HG03097 (cell line): ENCODE data around the gene MSH5.

ENCODE experiments used
- ATAC-seq: cut with Tn5 transposase; IDR thresholded peaks from one replicate; pipeline ENCODE4 v1.9.1; 2021; ENCODE audit not compliant: unreplicated experiment, low FRiP score

Gene MSH5

GRCh38 chr6:31728767-31729514 is 10.9 kb upstream of the MSH5 start, which contains the start of gene DDAH2:
Gene DDAH2, minus strand, starts transcription at chr6:31729299. Its CDS starts 138 bp downstream, at chr6:31729161.
- ATAC-seq = no peak

GRCh38 chr6:31729515-31729978 is 10.3 kb upstream of the MSH5 start:
- peak; percentile 33 for ATAC-seq

DNA sequence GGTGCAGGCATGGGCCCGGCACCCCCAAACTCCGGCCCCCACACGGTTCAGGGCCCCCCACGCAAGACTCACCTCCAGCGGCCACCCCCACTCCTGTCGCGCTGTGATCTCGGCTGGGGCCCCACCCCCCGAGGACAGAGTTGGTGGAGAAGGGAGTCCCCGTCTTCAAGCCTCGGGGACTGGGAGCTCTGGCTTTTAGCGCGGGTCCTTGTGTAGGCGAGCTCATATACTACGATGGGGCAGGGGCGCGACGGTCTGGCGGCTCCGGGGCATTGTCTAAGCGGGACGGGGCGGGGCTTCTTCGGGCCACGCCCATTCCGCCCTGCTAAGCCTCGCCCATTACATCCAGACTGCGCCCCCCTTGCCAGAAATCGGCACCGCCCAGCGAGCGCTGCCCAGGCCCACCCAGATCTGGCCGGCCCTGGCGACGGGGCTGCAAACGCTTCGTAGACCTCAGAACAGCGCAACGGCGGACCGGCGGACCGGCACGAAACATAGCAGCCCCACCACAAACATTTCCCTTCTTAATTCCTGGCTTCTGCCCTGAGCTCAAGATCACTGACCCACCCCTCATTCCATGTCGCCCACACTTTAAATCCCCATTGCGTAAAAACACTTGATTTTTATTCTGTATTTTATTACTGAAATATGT is 9.7 kb upstream of the MSH5 start:
- peak; percentile 8 for ATAC-seq

- no peak for ATAC-seq
Observed at GRCh38 chr6:31730631-31731086, 9.1 kb upstream of the MSH5 start.

- no peak for ATAC-seq
Observed at GRCh38 chr6:31732029-31732428, 7.8 kb upstream of the MSH5 start.

- ATAC-seq = no peak
Observed at GRCh38 chr6:31733734-31734133, 6.1 kb upstream of the MSH5 start.

DNA sequence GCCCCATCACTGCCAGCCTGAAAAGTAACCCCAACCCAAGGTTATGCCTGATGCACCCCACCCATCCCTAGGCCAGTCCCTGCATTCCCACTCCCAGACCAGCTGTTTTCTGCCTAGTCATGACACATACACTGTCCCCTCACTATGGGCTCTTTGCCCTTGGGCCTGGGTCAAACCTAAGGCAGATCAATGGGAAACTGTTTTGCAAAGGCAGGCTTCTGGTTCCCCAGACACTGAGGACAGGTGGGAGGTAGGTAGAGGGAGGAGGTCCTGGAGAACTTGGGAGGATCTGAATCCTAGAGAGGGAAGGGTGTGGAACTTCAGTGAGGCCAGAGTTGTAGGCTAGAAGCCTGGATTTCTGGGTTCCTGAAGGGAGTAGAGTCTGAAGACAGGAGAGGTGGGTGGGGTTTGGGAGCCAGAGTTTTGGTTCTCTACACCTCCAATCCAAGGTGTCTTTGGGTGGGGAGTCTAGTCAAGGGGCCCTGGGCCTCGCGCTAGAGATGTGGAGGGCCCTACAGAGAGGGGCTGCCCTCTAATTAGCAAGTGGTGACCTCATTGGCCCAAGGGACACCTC is 5.5 kb upstream of the MSH5 start:
- no peak for ATAC-seq

- no peak for ATAC-seq
Observed at GRCh38 chr6:31734821-31735406, 4.9 kb upstream of the MSH5 start.

GRCh38 chr6:31736021-31736767 is 3.6 kb upstream of the MSH5 start, which contains the start of gene CLIC1:
Gene CLIC1, minus strand, starts transcription at chr6:31736530. Its CDS starts 230 bp downstream, at chr6:31736300.
- ATAC-seq = no peak

- no peak for ATAC-seq
Observed at GRCh38 chr6:31736768-31737314, 3.0 kb upstream of the MSH5 start.

DNA sequence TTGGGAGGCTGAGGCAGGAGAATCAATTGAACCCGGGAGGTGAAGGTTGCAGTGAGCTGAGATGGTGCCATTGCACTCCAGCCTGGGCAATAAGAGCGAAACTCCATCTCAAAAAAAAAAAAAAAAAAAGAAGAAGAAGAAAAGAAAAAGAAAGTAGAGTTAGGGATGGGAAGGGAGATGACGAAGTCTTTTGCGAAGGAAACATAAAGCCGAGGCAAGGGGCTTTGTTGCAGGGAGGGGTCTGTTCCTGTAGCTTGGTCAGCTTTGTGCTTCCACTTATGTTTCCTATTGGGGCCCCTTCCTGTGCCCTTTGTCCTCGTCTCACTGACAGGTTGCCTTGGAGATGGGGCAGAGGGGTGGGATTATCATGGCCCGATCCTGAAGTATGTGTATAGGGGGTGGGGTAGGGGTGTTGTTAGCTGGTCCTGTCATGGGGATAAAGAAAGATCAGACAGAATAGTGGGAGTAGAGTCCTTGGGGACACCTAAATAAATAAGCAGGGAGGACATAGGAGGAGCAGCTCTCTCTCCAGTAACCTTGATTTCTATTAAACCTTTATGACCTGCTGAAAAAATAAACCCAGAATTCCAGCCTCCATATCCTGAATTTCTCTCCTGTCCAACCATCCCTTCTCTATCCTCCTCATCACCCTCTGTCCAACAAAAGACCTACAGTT is 2.4 kb upstream of the MSH5 start:
- ATAC-seq = no peak

GRCh38 chr6:31737991-31738979 is 1.5 kb upstream of the MSH5 start:
- ATAC-seq = no peak

DNA sequence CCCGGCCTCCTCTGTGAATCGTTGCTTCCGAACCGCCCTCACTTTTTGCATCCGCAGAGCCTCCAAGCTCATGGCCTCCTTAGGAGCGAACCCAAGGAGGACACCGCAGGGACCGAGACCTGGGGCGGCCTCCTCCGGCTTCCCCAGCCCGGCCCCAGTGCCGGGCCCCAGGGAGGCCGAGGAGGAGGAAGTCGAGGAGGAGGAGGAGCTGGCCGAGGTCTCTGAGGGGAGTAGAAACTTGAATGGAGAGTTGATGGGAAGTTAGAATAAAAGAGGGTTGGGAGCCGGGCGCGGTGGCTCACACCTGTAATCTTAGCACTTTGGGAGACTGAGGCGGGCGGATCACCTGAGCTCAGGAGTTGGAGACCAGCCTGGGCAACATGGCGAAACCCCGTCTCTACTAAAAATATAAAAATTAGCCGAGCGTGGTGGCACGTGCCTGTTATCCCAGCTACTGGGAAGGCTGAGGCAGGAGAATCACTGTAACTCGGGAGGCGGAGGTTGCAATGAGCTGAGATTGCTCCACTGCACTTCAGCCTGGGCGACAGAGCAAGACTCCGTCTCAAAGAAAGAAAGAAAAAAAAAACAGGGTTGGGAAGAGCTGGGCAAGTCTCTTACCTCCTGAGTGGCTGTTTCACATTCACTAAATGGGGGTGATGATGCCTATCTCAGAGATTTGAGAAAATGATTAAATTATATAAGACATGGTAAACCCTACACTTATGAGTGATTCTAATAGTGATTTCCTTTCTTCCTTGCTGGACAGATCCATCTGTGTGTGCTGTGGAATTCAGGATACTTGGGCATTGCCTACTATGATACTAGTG is 805 bp downstream of the MSH5 start:
- ATAC-seq = peak; percentile 2

DNA sequence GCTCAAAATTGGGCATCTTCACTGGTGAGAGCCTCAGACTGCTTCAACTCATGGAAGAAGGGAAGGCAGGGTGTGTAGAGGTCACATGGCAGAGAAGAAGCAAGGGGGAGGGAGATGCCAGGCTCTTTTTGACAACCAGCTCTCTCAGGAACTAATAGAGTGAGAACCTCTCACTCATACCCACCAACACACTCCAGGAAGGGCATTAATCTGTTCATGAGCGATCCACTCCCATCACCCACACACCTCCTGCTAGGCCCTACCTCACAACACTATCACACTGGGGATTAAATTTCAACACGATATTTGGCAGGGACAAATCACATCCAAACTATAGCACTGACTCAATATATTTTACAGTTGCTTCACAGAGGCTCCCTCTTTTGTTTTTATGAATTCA is 2.0 kb downstream of the MSH5 start:
- no peak for ATAC-seq

DNA sequence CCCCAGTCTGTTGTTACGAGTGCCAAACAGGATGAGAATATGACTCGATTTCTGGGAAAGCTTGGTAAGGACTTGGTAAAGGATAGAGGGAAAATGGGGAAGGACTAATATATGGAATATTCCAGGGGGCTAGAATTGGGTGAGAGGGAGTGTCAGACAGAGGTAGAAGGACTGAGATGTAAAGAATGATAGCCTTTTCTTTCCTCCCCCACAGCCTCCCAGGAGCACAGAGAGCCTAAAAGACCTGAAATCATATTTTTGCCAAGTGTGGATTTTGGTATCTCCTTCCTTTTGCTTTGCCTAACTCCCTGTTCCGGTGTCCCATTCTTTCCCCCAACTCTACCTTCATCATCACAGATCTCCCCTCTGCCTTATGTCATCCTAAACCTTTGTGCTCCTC is 3.1 kb downstream of the MSH5 start:
- ATAC-seq = no peak

- no peak for ATAC-seq
Observed at GRCh38 chr6:31744422-31744821, 4.6 kb downstream of the MSH5 start.

DNA sequence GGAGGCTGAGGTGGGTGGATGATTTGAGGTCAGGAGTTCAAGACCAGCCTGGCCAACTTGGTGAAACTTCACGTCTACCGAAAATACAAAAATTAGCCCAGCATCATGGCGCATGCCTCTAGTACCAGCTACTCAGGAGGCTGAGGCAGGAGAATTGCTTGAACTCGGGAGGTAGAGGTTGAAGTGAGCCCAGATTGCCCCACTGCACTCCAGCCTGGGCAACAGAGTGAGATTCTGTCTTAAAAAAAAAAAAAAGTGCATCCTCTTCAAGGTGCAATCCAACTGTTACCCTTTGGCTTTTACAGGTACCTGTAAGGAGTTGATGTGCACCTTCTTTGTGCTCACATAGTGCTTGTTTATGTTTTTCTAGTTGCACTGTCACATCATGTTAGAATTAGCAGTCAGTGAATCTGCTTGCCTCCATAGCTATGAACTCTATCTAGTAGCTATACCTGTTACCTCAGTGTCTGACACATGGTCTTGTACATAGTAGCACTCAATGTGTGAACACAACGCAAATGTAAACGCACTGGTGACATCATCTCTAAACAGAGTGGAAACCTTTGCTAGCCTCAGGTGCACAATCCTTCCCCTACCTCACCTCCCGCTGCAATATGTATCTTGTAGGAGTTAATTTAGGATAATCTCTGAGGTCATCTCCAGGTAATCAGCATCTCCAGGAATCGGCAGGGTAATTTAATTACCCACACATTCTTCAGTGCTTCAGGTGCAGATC is 9.7 kb downstream of the MSH5 start:
- ATAC-seq = no peak
